Measurements from ENCODE around the gene SRPRB.

Gene SRPRB

DNA sequence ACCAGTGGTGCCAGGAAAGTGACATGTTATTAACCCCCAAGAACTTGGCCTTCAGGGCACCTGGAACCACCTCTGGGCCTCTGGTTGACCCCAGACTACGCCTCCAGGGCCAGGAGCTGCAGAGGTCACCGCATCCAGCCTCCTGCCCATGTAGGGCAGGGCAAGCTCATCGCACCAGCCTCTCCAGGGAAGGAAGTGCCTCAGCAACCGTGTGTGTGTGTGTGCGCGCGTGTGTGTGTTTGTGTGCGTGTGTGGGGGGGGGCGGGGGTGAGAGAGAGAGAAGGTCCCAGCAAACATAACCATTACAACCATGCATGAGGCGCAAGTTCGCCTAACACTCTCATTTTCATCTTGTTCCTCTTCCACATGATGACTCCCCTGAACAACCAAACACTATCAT, 58.3 kb downstream of the SRPRB start:
- TF ChIP-seq, protein P1, sequence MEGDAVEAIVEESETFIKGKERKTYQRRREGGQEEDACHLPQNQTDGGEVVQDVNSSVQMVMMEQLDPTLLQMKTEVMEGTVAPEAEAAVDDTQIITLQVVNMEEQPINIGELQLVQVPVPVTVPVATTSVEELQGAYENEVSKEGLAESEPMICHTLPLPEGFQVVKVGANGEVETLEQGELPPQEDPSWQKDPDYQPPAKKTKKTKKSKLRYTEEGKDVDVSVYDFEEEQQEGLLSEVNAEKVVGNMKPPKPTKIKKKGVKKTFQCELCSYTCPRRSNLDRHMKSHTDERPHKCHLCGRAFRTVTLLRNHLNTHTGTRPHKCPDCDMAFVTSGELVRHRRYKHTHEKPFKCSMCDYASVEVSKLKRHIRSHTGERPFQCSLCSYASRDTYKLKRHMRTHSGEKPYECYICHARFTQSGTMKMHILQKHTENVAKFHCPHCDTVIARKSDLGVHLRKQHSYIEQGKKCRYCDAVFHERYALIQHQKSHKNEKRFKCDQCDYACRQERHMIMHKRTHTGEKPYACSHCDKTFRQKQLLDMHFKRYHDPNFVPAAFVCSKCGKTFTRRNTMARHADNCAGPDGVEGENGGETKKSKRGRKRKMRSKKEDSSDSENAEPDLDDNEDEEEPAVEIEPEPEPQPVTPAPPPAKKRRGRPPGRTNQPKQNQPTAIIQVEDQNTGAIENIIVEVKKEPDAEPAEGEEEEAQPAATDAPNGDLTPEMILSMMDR (IDR thresholded peaks at IDR 0.05; ENCODE audit: low read depth, low read length), result no peak
- H3K27me3 ChIP-seq (ENCODE audit: insufficient read depth, low read depth, severe bottlenecking), result peaks cover 2% of the 10 kb centered on the region
- no peak for DNase-seq
- no peak overlapping the region for H3K4me3 ChIP-seq (ENCODE audit: low read depth, low read length)
- no peaks in the 10 kb centered on the region for H3K9me3 ChIP-seq (ENCODE audit: severe bottlenecking)
- H3K27ac ChIP-seq, result no peak overlapping the region
- H3K36me3 ChIP-seq, result no peaks in the 10 kb centered on the region

DNA sequence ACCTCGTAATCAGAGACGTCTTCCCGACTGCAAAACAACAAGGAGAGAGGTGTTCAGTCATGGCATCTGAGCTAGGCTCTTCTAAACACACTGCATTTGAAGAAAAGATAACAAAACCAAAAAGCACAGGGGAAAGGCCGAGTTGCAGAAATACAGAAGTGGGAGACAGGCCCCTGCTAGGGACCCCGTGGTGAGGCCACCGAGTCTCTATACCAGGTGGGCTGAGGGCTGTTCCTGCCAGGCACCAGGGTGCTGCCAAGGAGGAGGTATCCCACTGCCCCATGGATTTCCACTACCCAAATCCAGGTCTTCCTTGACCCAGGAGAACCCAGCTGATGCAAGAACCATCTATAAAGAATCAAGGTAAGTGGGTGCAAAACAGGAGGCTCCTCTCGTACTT, 59.0 kb downstream of the SRPRB start:
- TF ChIP-seq, protein P1 (IDR thresholded peaks at IDR 0.05; ENCODE audit: low read depth, low read length), result no peak
- DNase-seq, result no peak
- no peak overlapping the region for H3K4me3 ChIP-seq (ENCODE audit: low read depth, low read length)

DNA sequence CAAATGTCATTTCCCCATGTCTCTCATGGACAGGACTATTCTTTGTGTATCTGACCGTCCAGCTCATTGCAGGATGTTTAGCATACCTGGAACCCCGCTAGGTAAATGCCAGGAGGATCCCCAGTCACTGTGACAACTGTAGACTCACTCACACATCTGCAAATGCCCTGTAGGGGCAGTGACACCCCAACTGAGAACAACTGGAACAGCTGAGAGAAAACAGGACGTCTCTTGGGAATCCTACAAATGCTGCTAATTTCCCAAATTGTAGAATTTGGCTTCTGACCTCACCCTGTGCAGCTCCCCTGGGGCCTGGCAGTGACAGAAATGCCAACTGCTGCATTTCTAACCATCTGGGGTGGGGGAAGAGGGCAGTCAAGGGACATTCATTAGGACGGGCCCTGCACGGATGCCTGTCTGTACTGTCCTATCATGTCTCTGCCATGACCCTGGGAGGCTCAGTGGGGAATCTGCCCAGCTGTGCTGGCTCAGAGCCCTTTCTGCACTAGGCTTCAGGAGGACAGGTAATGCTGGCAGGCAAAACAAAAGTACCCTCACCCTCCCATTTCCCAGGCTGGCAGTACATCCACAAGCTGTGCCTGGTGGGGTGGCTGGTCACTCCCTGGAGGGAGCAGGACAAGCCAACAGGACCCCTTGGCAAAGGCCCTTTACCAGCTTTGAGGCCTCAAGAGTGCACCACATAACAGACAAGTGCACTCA, 59.7 kb downstream of the SRPRB start:
- no peak for DNase-seq

More for the DNA sequence above, 59.0 kb downstream of the SRPRB start:
- Histone ChIP-seq H3K9me3 (ENCODE audit: severe bottlenecking) (no peaks in the 10 kb centered on the region), H3K36me3 (no peaks in the 10 kb centered on the region), H3K27me3 (ENCODE audit: insufficient read depth, low read depth, severe bottlenecking) (peaks cover 2% of the 10 kb centered on the region), H3K27ac (no peak overlapping the region)

DNA sequence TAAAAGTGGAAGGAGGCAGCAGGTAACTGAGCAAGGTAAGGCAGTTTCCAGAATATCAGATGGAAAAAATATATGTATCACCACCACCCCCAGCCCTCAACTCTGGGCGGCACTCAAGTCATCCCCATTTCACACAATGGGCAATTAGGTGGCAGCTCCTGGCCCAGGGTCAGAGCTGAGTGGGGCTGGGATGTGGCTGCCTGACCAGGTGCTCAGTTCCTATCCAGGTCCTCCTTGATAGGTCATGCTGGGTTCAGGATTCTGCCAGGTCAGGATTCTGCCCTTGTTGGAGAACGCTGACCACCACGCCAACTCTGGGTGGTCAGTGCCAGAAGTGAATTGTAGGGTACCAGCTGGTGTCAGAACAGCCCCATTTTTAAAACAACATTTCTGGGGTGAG, 60.5 kb downstream of the SRPRB start:
- Histone ChIP-seq H3K9me3 (ENCODE audit: severe bottlenecking) (no peaks in the 10 kb centered on the region), H3K27ac (no peak overlapping the region), H3K36me3 (no peaks in the 10 kb centered on the region), H3K4me3 (ENCODE audit: low read depth, low read length) (no peak overlapping the region), H3K27me3 (ENCODE audit: insufficient read depth, low read depth, severe bottlenecking) (peaks cover 5% of the 10 kb centered on the region)
- TF ChIP-seq, protein P1 (IDR thresholded peaks at IDR 0.05; ENCODE audit: low read depth, low read length), result no peak
- DNase-seq, result no peak

More for the DNA sequence above, 59.7 kb downstream of the SRPRB start:
- peaks cover 2% of the 10 kb centered on the region for H3K27me3 ChIP-seq (ENCODE audit: insufficient read depth, low read depth, severe bottlenecking)
- H3K9me3 ChIP-seq (ENCODE audit: severe bottlenecking), result no peaks in the 10 kb centered on the region
- H3K36me3 ChIP-seq, result no peaks in the 10 kb centered on the region
- TF ChIP-seq, protein P1 (IDR thresholded peaks at IDR 0.05; ENCODE audit: low read depth, low read length), result no peak
- H3K4me3 ChIP-seq (ENCODE audit: low read depth, low read length), result no peak overlapping the region
- no peak overlapping the region for H3K27ac ChIP-seq

DNA sequence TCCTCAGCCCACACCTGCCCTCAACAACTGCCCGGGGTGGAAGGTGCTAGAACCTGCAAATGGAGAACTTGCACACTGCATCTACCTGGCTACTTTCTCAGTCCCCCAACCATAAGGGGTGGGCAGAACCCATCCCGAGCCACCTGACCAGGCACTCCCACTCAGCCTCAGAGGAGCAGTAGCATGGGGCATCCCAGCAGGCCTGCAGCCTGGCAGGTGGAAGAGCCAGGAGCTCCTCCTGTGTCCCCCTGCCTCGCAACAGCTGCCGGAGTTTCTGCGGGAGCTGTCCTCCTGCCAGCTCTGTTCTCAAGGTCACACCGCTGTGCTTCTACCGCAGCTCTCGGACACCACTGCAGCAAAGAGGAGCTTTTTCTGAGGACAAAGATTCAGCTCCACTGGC, 62.6 kb downstream of the SRPRB start:
- no peak overlapping the region for H3K27ac ChIP-seq
- TF ChIP-seq, protein P1 (IDR thresholded peaks at IDR 0.05; ENCODE audit: low read depth, low read length), result no peak
- DNase-seq, result no peak
- no peaks in the 10 kb centered on the region for H3K36me3 ChIP-seq
- H3K9me3 ChIP-seq (ENCODE audit: severe bottlenecking), result no peaks in the 10 kb centered on the region
- H3K4me3 ChIP-seq (ENCODE audit: low read depth, low read length), result no peak overlapping the region
- peaks cover 5% of the 10 kb centered on the region for H3K27me3 ChIP-seq (ENCODE audit: insufficient read depth, low read depth, severe bottlenecking)

All from WERI-Rb-1 (cell line).